ENCODE data around the gene ANKS1B.
"Not testable (repeated sequence)": the region's sequence is repeated elsewhere in the genome, so short reads cannot be mapped to it uniquely, and the experiment has no call there.

ANKS1B gene

DNA sequence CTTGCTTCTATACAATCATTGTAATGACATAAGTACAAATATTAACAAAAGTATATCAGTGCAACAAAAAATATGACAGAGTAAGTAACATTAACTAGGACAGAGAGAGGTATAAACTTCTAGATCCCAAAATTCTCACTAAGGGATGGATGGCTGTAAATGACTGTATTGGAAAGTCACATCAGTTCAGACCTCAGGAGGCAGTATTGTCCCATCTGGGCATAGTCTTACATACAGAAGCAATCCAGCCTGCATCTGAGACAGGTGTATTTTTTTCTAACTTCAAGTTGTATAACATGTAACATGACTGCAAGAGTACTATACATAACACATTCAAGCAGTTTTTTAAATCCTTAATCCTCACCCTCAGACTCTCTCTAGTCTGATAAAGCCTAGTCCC lies 238.2 kb downstream of the ANKS1B start:
- DNase-seq = no peak

DNA sequence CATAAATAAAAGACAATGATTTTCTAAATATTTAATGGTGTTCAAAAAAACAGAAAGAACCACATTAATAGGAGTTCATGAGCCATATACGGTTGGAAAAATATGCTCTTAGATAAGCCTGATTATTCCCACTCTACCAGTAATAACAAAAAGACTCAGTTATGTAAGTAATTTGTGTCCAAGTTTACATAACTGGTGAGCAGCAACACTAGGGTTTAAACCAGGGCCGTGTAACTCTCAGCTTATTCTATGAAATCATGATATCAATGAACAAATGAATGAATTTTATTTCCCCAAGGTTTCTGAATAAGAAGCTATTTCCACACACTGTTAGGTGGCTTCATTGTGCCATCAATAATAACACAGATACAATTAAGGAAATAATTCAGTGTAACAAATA lies 238.8 kb downstream of the ANKS1B start:
- DNase-seq = no peak

DNA sequence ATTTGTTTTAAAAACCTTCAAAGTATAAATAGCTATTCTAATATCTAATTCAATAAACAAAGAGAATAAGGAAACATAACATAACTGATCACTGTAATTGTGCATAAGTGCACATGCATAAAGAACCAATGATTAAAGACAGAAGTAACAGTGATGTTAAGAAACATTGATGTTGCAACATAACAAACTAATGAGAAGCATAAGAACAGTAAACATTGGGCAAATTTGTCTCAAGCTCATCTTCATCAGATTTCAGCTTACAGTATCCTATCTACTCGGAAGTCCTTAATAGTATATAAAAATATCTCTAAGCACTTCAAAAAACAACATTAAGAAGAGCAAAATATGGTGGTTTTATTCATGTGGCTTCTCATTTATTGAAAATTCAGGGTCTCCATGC lies 239.6 kb downstream of the ANKS1B start:
- DNase-seq = no peak

GRCh38 chr12:99736760-99737269 lies 247.9 kb downstream of the ANKS1B start:
- DNase-seq = no peak

GRCh38 chr12:99732131-99732530 lies 252.6 kb downstream of the ANKS1B start:
- no peak for DNase-seq

GRCh38 chr12:99722690-99723486 lies 261.8 kb downstream of the ANKS1B start:
- no peak for DNase-seq

DNA sequence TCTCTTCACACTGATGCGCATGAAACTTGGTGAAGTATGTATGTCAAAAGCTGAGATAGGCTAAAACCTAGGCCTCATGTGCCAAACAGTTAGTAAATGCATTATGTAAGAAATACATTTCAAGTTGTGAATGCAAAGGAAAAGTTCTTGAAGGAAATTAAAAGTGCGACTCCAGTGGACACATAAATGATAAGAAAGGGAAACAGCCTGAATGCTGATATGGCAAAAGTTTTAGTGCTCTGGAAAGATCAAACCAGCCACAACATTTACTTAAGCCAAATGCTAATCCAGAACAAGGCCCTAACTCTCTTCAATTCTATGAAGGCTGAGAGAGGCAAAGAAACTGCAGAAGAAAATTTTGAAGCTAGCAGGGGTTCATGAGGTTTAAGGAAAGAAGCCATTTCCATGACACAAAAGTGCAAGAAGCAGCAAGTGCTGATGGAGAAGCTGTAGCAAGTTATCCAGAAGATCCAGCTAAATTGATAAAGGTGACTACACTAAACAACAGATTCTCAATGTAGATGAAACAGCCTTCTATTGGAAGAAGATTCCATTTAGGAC lies 262.9 kb downstream of the ANKS1B start:
- DNase-seq = no peak

GRCh38 chr12:99720083-99720465 lies 264.7 kb downstream of the ANKS1B start:
- DNase-seq = not testable (repeated sequence)

- not testable (repeated sequence) for DNase-seq
Measured at GRCh38 chr12:99719411-99720082, 265.2 kb downstream of the ANKS1B start.

DNA sequence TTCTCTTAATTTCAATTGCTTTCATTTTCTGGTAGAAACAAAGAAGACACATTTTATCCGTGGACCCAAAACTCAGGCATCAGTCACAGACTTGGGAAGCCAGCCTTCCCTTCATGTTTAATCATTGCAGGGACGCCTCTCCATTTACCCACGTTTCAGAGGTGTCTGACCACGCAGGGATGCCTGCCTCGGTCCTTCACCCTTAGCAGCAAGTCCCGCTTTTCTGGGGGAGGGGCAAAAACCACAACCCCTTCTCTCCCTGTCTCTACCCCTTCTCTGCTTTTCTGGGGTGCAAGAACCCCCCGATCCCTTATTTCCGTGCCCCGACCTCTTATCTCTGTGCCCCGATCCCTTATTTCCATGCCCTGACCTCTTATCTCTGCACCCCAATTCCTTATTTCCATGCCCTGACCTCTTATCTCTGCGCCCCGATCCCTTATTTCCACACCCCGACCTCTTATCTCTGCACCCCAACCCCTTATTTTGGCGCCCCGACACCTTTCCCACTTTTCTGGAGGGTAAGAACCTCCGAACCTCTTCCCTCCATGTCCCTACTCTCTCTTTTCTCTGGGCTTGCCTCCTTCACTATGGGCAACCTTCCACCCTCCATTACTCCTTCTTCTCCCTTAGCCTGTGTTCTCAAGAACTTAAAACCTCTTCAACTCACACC lies 268.8 kb downstream of the ANKS1B start:
- DNase-seq = not testable (repeated sequence)

DNA sequence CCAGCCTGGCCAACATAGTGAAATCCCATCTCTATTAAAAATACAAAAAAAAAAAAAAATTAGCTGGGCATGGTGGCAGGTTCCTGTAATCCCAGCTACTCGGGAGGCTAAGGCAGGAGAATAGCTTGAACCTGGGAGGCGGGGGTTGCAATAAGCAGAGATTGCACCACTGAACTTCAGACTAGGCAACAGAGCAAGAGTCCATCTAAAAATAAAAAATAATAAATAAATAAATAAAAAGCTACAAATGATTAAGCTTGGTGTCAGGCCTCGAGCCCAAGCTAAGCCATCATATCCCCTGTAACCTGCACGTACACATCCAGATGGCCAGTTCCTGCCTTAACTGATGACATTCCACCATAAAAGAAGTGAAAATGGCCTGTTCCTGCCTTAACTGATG lies 269.8 kb downstream of the ANKS1B start:
- not testable (repeated sequence) for DNase-seq

DNA sequence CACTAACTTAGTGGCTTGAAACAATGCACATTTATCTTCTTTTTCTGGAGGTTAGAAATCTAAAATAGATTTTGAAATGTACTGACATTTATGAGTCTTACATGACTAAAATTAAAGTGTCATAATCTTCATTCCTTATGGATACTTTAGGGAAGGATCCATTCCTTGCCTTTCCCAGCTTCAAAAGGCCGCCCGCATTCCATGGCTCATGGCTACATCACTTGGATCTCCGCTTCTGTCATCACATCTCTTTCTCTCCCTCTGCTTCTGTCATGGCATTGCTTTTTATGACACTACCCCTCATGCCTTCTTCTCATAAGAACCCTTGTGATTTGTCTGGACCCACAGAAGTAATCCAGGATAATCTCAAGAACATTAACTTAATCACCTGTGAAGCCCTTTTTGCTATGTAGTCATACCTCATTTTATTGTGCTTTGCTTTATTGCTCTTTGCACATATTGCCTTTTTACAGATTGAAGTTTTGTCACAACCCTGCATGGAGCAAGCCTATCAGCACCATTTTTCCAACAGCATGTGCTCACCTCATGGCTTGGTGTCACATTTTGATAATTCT lies 270.7 kb downstream of the ANKS1B start:
- no peak for DNase-seq

DNA sequence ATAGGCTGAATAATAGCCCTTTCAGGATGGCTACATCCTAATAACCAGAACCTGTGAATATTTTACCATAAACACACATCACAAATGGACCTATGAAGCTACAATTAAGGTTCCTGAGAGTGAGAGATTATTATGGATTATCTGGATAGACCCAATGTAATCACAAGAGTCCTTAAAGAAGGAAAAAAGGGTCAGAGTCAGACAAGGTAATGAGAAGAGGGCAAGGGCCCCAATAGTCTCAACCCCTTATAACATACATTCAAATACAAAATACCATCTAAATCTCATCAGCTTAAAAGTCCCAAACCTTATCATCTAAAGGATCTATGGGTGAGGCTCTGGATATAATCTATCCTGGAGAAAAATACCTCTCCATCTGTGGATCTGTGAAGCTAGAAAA lies 272.5 kb downstream of the ANKS1B start:
- no peak for DNase-seq

DNA sequence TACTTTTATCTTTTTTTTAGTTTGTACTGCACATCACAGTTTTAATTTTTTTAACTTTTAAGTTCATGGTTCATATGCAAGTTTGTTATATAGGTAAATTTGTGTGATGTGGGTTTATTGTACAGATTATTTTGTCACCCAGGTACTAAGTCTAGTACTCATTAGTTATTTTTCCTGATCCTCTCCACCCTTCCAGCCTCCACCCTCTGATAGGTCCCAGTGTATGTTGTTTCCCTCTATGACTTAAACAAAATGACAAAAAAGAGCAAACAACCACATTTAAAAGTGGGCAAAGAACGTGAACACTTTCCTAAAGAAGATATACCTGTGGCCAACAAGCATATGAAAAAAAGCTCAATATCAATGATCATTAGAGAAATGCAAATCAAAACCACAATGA lies 273.5 kb downstream of the ANKS1B start:
- no peak for DNase-seq

GRCh38 chr12:99709619-99710018 lies 275.1 kb downstream of the ANKS1B start:
- no peak for DNase-seq

DNA sequence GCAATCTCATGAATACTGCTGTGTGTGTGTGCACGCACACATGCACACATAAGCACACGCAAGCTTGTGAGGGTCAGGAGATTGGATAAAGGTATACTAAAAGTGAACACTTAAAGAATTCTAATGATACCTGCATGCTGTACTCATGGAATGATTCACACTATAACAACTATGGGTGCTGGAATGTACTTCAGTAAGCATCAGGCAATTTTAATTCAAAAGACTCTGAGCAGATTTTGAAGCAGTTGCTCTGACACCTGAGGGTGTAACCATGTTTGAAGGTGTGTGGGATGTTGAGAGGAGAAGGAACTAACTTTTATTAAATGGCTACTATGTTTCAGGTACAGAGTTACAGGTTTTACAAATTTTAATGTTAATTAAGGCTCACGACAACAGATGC lies 275.6 kb downstream of the ANKS1B start:
- DNase-seq = no peak

- no peak for DNase-seq
Measured at GRCh38 chr12:99707883-99708282, 276.9 kb downstream of the ANKS1B start.

DNA sequence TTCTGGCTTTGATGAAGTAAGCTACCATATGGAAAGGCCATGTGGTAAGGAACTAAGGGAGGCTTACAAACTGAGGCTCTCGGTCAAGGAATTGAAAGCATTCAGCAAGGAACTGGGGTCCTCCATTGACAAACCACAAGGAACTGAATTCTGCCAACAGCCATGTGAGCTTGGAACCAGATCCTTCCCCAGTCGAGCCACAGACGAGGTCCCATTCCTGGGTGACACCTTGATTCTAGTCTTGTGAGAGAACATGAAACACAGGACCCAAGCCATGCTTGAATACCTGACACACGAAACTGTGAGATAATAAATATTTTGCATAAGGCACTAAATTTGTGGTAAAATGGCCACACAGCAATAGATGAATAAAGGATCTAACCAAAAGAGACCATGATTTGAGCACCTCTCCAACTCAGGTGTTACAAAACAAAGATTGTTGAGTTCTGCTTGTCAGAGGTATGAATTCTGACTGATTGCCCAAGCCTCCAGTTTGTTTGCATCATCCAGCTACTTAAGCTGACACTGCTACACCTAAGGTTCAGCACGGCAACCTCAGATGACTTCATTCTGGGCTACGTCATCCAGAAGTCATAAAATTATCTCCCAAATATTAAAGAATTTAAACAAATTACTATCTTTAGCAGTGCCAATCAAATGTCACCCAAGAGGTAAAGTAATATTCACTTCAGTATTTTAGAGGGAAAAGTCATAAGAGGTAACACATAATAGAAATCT lies 277.8 kb downstream of the ANKS1B start:
- DNase-seq = no peak

DNA sequence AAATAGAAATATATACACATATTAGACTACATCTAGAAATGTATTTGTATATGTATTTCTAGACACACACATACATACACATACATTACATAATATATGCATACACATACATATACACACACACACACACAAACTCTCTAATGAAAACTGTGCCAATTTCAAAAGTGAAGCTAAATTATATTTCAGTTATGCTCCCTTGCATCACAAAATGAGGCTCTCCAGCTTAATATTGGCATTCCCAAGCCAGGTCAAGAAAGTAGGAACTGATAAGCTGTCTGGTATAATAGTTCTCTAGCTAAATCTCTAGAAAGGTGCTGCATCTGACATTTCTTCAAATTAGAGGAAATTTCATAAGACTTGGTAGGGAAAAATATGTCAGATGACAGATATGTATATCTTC lies 280.3 kb downstream of the ANKS1B start:
- DNase-seq = no peak

- DNase-seq = no peak
Measured at GRCh38 chr12:99704036-99704435, 280.7 kb downstream of the ANKS1B start.

DNA sequence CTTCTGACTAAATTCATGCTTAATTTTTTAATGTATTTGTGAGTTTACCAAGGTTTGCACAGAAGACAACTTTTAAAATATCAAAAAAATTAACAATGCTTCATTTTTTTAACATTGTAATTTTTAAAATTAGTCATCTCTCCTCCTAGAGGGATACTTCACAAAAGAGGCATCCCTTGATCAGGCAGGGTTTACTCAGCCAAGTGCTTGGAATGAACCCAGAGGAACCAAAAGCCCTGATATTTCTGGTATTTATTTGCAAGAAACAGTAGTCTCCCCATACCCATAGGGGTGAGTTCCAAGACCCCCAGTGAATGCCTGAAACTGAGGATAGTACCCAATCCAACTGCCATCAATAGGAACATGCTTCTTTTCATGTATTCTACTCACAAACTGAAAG lies 284.7 kb downstream of the ANKS1B start:
- DNase-seq = no peak

DNA sequence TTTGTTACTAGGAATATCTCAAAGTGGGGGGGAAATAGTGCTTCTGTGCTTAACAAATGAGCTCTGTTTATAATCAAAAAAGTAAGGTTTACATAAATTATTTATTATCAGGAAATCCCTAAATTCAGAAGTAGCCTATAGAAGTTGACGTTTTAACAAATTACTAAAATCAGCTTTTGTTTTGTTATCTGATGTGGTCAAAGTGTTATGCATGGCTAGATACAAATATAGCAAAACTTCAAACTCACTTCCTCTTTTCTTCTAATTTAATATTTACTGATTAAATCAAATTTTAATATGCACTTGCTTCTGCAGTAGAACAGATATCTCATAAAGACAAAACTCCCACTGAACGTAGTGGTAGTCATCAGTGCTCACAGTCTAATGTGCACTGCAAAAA lies 289.7 kb downstream of the ANKS1B start:
- no peak for DNase-seq
